Esophagus squamous epithelium (tissue), 4 donors: ENCODE measurements around the gene FABP7.
"Not testable (repeated sequence)": the region's sequence is repeated elsewhere in the genome, so short reads cannot be mapped to it uniquely, and the experiment has no call there.

Experiments used
- POLR2A ChIP-seq, 4 donors: fragments of 450-650 bp; IDR thresholded peaks; one replicate each; pipeline ENCODE4 v1.6.1; 2017; ENCODE audit warnings: antibody characterized with exemption in 4 of 4, mild to moderate bottlenecking in 4 of 4, moderate library complexity in 3 of 4
- TF ChIP-seq, protein P1 (sequence below), 6 experiments: fragments of 450-650 bp in 4 of 6; fragments of 200-600 bp in 2 of 6; sonication (generic) in 2 of 6; IDR thresholded peaks; one replicate each; pipeline ENCODE4 v1.5.1; 2016 to 2019; ENCODE audit warnings: antibody characterized with exemption in 6 of 6, mild to moderate bottlenecking in 4 of 6, moderate library complexity in 4 of 6

DNA sequence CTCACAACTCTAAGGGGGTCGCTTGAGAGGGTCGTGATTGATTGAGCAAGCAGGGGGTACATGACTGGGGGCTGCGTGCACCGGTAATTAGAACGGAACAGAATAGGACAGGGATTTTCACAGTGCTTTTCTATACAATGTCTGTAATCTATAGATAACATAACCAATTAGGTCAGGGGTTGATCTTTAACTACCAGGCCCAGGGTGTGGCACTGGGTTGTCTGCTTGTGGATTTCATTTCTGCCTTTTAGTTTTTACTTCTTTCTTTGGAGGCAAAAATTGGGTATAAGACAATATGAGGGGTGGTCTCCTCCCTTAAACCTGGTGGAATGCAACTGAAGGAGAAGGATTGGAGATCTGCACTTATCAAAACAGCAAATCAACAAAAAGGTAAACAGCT is 30.6 kb upstream of the FABP7 start:
- not testable (repeated sequence) for TF ChIP-seq POLR2A (IDR thresholded peaks at IDR 0.05)
- TF ChIP-seq, protein P1, sequence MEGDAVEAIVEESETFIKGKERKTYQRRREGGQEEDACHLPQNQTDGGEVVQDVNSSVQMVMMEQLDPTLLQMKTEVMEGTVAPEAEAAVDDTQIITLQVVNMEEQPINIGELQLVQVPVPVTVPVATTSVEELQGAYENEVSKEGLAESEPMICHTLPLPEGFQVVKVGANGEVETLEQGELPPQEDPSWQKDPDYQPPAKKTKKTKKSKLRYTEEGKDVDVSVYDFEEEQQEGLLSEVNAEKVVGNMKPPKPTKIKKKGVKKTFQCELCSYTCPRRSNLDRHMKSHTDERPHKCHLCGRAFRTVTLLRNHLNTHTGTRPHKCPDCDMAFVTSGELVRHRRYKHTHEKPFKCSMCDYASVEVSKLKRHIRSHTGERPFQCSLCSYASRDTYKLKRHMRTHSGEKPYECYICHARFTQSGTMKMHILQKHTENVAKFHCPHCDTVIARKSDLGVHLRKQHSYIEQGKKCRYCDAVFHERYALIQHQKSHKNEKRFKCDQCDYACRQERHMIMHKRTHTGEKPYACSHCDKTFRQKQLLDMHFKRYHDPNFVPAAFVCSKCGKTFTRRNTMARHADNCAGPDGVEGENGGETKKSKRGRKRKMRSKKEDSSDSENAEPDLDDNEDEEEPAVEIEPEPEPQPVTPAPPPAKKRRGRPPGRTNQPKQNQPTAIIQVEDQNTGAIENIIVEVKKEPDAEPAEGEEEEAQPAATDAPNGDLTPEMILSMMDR (IDR thresholded peaks at IDR 0.05): not testable (repeated sequence)
